Inflammatory macrophage treated with lipopolysaccharide for 1 hour (primary cell): ENCODE results near the gene IQCK.

Source experiments
- DNase-seq, 2 donors: peaks; one replicate each; pipeline ENCODE4 v3.0.0-alpha.2; 2020 to 2022

Gene IQCK

DNA sequence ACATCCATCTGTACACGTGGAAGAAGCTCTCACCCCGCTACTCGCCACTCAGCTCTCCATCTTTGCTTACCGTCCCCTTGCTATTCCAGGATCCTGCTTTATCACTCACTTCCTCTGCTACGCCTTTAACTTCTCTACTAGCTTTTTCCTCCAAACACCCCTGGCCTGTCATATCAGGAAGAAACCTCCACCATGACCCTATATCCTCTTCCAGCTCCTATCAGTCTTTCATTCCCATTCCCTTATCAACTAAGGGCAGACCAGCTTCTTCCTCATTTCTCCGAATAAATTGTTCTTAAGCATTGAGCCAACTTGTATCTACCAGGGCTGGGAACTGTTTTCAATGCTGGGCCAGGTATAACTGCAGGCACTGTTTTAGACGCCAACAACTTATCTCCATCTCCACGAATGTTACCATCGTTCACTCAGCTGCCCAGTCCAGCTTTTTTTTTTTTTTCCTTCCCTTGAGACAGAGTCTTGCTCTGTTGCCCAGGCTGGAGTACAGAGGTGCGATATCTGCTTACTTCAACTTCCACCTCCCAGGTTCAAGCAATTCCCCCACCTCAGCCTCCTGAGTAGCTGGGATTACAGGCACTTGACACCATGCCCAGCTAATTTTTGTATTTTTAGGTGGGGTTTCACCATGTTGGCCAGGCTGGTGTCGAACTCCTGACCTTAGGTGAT is 4.3 kb downstream of the IQCK start:
- DNase-seq: no peak

DNA sequence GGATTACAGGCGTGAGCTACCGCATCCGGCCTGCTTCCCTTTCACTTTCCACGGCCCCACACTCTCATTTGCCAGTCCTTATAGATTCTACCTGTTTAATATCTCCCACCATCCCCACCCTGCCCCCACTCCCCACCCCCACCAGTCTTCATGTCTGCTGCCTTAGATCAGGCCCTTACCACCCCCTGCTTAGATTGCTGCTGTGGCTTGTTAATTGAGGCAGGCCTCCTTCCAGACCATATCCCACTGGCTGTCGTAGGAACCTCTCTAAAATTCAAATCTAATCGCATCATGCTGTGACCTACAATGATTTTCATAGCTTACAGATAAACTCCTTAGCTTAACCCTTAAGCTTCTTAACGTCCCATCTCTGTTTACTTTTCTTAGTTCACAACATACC is 4.9 kb downstream of the IQCK start:
- no peak for DNase-seq

DNA sequence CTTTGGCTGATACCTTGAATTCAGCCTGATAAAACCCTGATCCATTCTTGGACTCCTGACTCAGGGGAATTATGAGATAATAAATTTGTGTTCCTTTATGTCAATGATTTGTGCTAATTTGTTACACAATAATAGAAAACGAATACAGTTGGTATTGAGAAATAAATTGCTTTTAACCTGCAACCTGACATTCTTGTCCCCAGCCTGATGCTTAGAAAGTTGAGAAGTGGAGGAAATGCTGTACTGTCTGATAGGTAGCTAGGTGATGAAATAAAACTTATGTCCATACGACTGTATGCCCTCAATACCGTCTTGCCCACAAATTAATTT is 10.5 kb downstream of the IQCK start:
- DNase-seq: no peak

DNA sequence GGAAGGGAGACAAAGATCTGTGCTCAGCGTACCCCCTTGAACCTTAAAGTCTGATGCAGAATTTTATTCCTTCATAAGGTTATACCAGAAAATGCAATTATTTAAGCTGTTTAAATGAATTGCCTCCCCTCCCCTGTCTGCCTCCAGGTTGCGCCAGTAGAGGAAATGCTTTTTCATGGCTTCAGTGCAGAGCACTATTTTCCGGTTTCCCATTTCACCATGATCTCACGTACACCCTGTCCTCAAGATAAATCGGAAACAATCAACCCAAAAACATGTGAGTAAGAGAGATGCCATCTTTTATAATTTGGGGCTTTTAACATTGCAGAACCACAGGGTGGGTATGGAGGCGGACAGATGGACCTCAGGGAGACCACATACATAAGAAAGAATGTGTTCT is 15.5 kb downstream of the IQCK start:
- DNase-seq: no peak

DNA sequence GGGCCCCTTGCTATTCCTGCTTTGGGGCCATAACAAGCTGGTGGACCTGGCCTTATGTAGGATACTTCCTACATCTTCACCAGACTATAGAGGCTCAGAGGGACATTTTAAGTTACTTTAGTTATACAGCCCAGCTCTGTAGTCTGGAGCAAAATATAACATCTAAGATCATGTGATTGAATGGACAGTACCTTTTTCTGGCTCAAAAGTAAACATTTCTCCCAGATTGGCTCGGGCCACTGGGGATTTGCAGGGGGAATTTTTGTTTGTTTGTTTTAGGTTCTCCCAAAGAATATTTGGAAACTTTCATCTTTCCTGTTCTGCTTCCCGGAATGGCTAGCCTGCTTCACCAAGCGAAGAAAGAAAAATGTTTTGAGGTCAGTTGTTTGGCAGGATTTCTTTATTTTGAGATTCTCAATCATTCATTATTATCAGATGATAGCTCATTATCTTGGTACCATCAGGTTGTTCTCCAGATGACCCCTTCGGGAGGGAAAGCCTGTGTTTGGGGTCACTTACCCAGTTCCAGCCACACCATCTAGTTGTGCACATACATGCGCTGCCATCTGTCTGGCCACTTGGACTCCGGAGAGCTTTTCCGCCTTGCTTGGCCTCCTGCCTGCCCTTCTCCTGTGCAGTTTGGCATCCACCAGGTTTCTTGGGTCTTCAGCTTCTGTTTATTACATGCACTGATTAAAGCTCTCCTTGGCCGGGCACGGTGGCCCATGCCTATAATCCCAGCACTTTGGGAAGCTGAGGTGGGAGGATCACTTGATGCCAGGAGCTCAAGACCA is 17.2 kb downstream of the IQCK start:
- DNase-seq: no peak

DNA sequence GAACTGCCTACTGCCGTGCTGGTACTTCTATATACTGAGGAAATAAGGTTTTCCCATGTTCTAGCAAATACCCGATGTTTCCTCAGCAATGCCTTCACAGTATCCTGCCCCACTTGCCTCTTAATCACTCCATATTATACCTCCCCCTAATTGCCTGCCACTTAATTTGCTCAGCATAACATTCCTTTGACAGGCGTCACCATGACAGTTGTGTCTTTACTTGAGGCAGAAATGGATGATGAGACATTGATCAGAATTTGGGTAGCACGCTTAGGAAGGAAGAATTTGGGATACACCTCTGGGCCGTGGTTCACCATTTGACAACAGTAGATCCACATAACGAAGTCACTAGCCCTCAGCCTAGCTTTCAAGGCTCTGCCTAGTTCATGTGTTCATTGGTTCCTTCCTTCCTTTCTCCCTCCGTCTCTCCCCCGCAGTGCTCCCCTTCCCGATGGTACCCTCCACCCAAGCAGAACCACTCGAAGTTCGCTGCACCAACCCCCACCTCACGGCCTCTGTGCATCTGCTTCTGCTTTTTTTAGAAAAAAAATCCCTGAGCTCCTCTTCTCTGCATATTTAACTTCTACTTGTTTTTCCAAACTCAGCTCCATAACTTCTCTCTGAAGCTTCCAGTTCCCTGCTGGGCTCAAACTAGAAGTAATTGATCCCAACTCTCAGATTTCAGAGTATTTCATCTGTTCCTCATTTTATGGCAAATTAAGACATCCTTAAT is 19.4 kb downstream of the IQCK start:
- DNase-seq: peak; percentile 16 to 19

DNA sequence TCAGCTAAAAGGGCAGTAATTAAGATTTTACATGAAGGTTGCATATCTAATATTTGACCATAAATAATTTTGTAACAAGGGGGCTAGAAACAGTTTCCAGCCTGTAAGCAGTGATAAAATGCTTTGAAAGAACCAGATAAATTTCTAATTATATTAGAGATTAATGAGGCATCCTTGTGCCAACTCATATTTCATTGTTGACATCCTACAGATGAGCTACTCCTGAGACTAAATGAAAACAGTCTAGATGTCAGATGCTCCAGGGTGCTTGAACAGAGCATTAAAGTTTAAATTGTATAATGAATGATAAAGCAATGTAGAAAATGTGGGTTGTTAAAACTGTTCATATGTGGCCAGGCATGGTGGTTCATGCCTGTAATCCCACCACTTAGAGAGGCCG is 23.3 kb downstream of the IQCK start:
- DNase-seq: no peak

DNA sequence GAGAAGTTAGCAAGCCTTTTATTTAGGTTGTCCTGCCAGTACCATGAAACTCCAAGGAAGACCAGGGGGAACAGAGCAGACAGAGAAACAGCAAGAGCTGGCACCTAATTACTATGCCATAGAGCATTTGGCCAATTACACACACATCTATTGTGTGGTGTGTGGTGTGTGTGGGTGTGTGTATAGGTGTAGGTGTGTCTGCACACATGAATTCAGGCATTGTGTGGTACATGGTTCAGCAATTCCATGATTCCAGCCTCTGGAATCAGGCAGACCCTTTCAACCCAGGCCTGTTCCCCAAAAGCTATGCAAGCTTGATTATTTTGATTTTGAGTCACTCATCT is 25.7 kb downstream of the IQCK start:
- no peak for DNase-seq

DNA sequence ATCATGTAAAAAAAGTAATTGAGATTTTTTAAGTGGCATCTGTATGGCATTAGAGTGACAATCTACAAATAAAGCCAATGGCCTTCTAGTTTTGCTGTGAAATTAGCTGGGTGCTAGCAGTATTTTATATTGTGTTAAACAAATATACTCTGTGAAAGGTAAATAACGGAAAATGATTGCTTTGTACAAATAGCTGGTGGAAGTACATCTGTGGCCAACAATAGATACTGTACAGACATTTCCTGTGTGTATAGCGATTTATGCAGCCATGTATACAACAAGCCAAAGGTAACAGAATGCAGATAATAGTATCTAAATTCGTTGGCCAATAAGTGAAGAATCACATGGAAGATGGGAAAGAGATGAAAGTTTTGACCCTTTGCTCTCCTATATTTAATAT is 26.6 kb downstream of the IQCK start:
- DNase-seq: no peak

DNA sequence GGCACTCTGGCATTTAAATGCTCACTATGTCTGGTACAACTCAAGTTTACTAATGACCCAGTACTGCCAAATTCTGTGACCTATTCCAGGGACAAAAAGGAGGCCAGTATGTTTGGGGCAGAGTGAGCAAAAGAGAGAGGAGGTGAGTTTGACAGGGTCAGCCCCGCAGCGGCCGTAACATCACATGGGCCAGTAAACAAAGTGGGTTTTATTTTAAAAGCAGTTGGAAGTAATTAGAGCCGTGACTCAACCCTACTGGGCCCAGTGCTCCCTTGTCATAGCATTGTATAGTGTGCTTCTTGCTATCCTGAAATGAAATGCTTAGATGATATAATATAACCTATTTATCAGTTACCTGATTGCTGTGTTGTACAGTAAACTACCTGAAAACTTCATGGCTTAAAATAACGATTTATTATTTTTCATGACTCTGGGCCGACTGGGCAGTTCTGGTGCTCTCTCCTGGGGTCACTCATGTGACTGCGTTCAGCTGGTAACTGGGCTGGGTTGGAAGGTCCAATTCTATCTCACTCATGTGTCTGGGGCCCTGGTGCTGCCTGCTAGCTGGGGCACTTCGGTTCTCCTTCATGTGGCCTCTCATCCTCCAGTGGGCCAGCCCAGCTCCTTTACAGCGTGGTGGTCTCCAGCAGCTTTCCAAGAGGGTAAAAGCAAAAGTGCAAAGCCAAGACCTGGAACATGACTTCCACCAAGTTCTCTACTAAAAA is 27.4 kb downstream of the IQCK start:
- DNase-seq: no peak

DNA sequence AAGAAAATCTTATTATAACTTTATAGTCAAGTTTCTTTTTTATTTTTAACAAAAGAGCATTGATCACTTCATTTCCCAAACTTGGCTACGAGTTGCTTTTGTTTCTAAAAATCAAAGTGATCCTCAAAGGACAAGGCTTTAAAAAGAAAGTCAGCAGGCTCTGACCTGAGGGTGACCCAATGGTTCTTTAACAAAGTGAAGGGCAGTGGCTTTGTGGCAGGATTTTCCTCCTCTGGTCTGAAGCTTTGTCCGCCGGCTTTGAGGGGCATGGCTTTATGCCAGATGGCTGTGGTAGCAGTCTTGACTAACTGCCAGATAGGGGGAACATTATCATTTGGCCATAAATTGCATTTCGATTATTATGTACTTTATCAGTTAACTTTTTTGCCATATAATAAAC is 28.5 kb downstream of the IQCK start:
- DNase-seq: no peak

DNA sequence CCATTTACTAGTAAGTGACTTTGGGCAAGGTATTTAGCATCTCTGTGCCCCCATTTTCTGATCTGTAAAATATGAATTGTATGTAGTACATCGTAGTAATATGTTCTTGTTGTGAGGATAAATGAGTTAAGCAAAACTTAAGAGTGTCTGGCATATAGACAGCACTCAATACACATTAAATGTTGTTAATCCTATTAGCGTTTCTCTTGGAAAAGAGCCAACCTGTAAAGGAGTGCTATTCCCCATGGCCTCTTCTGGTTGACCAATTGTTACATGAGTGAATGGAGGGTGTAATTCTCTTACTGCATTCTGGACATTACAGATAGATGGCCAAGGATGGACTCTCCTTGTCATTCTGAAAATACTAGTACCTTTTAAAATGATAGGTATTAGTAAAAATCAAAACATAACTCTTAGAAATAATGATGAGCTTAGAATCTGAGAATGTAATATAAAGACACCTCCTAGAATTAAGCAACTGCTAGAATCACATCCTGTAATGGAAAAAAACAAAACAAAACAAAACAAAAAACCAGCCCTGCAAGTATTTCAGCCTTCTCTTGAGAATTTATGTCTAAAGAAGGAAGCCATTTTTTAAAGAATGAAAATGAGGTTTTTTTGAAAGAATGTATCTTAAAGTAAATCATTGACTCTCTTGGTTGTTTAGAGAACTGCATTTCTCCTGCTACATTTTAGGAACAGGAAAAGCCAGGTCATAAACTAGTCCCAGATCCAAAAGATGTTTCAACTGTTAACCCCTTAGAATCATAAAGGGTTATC is 30.5 kb downstream of the IQCK start:
- no peak for DNase-seq

DNA sequence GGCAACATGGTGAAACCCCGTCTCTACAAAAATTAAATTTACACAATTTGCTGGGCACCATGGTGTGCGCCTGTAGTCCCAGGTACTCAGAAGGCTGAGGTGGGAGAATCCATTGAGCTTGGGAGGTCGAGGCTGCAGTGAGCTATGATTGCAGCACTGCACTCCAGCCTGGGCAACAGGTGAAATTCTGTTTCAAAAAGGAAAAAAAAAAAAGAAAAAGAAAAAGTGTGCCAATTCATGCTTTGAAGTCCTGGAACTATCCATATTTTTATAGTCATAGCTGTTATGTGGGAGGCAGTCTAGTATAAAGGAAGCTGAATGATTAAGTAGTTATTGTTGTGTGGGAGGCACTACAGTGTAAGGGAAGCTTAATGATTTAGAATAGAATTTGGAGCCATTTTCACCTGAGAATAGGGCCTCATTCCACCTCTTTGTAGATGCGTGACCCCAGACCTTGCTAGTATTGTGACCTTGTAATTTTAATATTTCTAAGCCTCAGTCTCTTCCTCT is 31.6 kb downstream of the IQCK start:
- peak in 1 of 2 donors; percentile 34 for DNase-seq

DNA sequence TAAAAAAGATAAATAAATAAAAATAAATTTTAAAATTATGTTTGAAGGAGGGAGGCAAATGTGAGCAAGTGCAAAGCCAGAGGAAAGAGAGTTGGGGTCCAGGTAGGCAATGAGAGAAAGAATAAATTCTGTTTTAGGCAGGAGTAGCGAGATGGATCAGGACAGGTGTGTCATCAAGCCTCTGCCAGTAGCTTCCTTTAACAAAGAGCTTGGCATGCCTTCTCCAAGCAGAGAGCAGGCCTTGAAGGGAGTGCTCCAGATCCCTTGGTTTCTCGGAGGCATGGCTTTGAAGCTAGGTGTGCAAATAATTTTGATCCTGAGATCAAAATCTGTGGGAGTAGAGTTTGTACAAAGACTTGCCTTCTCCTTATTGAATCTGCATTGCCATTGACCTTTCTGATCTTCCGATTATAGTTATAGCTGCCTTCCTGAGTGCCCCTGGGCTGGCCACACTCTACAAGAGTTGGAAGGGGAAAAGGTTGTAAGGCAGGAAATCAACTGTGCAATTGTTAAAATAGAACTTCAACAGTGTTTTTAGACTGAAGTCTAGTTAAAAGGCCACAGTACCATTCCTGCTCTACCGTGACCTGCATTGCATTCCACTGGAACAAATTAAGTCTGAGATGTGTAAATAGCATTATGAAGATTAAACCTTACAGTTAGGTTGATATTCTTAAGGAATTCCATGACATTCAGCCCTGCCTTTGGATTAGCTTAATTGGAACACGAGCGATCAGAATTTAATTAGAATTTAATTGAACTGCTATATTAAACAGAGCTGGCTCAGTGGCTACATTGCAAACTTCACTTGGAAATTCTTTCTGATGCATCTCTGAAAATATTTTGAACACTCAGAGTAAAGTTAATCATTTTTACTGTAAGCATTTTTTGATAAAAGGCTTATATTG is 33.7 kb downstream of the IQCK start:
- no peak for DNase-seq

DNA sequence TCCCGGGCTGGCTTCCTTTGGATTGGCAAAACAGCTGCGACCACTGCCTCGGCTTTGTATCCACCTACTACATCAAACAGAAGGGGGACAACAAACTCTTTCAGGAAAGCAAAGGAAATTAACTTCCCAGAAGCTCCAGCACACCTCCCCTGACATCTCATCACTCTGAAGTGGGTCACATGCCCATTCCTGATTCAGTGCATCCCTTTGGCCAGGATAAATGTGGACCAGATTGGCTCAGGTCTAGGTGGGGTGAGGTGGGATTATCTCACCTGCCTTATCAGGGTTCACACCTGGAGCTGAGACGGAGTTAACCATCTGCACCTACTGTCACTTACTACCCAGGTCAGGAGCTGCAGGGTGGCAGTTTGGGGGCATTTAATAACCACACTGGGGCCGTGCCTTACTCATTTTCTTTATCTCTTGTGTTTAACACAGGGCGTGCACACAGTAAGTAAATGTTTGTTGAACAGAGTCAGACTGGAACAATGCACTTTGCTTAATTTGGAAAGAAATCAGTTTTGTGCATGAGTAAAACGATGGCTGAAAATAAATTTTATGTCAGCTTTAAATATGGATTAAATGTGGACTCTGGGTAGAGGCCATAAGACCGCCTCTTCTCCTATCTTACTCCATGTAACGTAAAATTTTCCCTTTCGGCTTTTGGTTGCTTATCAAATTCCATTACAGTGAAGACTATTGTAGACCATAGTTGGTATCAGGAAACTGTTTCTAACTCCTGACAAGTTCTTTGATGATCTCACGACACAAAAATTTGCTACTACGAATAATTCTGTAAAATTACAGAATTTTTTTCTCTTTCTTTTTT is 36.0 kb downstream of the IQCK start:
- DNase-seq: no peak

DNA sequence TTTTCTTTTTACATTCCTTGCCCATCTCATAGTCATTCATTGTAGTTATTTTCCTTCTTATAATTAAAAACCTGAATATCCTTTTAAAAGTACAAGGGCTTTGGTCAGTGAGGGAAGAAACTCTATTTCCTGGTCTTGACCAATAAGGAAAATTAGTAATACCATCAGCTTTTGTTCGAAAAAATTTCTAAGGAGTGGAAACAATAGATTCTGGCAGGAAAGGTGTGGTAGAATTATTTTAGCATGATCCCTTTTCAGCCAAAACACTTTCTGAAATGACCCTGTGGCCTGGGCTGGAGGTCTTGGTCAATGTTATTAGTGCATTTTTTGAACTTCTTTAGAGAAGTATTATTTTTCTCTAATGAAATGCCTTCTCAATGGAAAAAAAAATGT is 36.6 kb downstream of the IQCK start:
- no peak for DNase-seq

DNA sequence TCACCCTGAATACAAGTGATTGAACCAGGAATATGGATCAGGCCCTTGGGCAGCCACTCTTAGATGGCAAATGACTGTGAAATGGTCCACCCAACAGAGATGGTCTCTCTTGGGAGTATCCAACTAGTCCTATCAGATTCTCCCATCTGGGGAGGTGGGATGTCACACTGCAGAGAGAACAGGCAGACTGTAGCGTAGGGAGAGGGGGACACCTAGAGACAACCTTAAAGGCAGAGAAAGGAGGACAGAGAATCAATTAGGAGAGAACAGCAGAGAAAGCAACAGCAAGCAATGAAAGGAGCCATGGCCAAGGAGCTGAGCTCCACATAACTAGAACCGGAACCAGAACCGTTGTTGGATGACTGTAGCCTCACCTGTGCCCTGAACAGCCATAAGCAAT is 37.2 kb downstream of the IQCK start:
- DNase-seq: no peak

DNA sequence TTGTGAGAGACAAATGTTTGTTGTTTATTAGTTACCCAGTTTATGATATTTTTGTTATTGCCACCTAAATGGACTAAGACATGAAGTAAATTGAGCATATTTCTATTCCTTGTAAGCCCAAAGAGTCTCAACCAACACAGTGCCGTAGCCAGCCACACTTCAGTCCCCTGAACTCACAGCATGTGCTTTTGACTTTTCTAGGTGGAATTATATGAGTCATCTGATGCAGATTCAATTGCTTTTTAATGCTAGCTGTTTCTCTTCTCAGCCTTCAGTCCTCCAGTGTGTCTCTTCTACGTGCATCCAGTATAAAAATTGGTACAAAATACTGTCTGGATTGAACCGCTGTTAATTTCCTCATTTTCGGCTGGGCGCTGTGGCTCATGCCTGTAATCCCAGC is 39.0 kb downstream of the IQCK start:
- no peak for DNase-seq

DNA sequence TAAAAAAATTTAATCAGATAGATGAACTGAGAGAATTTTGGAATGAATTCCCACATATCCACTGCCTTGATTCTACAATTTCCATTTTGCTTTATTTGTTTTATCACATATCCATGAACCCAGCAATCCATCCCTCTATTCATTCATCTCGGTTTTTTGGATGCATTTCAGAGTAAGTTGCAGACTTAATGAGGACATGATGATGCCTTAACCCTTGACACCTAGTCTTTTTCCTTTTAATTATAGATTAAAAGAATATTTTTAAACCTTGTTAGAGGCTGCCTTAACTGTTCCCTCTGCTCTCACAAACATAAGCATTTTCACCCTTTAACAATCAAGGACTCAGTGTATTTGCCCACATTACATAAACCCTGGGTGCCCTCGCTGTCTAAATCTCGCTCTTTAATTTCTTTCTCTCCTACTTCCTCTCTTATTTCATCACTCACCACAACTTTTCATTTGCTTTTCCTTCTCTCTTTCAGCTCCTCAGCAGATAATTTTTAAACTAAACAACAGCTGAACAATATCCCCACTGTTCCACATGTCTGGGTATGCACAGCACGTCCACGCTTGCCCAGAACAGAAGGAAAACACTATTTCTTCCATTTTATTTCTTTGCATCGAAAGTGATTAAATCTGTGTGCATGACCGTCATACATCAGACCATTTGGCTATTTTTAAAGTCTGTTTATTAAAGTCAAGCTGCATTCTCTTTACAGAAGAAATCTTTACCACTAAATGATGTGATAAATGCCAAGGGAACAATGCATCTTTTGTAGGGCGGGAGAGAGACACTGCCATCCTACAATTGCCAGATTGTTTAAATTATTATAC is 39.9 kb downstream of the IQCK start:
- DNase-seq: peak; percentile 17 to 43
